GM18517 (cell line): ENCODE data around the gene BTG2.
"Not testable (repeated sequence)": the region's sequence is repeated elsewhere in the genome, so short reads cannot be mapped to it uniquely, and the experiment has no call there.

Experiments
- ATAC-seq: cut with Tn5 transposase; IDR thresholded peaks from one replicate; pipeline ENCODE4 v1.9.1; 2021; ENCODE audit warnings: mild to moderate bottlenecking, moderate library complexity; ENCODE audit not compliant: unreplicated experiment

BTG2 gene, protein sequence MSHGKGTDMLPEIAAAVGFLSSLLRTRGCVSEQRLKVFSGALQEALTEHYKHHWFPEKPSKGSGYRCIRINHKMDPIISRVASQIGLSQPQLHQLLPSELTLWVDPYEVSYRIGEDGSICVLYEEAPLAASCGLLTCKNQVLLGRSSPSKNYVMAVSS

GRCh38 chr1:203304919-203305808, at the start of gene BTG2:
Gene BTG2, plus strand, starts transcription at chr1:203305519. Its CDS starts 88 bp downstream, at chr1:203305607.
- ATAC-seq, result peak; percentile 57

DNA sequence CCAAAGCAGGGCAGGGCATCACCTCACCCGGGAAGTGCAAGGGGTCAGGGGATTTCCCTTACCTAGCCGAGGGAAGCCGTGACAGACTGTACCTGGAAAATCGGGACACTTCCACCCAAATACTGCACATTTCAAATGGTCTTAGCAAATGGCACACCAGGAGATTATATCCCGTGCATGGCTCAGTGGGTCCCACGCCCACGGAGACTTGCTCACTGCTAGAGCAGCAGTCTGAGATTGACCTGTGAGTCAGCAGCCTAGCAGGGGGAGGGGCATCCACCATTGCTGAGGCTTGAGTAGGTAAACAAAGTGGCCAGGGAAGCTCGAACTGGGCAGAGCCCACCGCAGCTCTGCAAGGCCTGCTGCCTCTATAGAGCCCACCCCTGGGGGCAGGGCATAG, 48.7 kb upstream of the BTG2 start:
- ATAC-seq, result not testable (repeated sequence)

DNA sequence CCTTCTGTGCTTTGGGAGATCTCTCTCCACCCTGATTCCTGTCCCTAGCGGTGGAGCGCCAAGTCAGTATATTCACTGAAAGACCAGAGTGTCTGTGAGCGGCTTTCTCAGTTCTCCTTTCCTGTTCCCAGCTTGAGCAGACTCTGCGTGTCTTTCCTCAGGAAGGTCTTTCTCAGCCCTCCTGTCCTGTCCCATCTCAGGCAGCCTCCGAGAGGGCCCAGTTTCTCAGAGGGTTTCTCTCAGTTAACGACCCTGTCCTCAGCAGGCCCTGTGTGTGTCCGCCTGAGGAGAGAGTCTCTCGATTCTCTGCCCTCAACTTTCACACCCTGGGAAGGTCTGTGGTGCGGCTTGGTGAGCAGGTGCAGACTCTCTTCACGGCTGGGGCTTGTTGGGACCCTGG, 41.8 kb upstream of the BTG2 start:
- ATAC-seq, result no peak

GRCh38 chr1:203264052-203264501, 41.2 kb upstream of the BTG2 start:
- ATAC-seq, result no peak

DNA sequence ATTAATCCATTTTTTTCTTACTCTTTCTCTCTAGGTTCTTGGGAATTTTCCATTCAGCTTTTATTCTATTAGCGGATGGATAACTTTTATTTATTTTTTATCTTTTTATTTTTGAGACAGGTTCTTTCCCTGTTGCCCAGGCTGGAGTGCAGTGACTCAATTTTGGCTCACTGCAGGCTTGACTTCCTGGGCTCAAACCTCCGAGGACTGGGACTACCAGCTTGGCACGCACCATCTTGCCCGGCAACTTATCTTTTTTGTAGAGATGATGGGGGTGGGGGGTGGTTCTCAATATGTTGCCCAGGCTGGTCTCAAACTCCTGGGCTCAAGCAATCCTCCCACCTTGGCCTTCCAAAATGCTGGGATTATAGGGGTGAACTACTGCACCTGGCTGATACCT, 39.8 kb upstream of the BTG2 start:
- ATAC-seq, result no peak

GRCh38 chr1:203266140-203266539, 39.2 kb upstream of the BTG2 start:
- ATAC-seq, result not testable (repeated sequence)

DNA sequence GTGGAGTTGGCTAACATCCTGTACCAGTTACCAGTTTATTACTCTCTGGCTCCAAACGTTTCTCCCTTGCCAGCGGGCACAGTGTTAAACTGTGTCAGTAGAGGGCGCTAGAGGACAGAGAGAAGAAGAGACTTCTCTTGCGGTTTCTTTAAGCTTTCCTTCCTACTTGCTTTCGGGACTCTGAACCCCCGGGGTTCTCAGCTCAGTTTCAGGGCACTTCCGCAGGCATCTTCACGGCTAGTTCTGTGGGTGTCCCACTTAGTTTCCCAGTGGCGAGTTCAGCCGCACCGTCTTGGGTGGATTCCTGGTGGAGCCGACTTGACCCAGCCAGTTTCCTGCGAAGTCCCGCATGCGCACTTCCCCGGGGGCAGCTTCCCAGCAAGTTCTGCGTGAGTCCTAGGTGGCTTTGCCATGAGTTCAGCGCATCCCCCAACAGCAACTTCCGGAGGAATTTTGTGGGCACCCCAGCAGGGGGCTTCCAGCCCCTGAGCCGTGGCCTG, 37.9 kb upstream of the BTG2 start:
- peak; percentile 50 for ATAC-seq

- no peak for ATAC-seq
Observed at GRCh38 chr1:203267912-203268311, 37.4 kb upstream of the BTG2 start.

DNA sequence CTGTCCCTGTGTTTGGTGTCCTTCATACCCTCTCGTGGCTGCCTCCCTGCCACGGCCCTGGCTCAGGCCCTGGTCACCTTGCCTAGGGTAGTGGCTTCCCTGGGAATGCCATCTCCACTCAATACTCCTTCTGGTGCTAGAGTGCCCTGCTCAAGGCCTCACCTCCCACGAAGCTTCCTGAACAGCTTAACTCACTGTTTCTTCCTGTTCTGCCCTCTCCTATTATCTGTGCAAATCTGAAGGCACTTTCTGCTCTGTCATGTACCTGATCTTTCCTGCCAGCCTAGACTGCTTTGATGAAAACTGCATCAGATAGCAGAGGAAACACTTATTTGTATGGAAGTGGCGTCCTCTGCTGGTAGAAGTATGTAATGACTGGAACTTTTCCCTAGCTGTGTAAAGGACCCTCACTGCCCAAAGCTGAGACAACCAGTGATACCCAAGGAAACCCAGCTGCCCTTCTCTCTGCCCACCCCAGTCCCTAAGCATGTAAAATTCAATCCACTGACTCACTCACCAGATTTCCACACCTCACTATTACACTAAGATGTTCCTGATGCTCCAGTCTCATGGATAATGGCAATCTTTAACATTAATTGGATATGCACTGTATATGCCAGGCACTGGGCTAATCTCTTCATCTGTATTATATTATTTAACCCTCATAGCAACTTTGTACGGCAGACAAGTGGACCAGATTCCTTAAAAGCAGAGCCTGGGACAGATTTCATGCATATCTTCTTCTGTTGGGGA, 36.2 kb upstream of the BTG2 start:
- no peak for ATAC-seq

DNA sequence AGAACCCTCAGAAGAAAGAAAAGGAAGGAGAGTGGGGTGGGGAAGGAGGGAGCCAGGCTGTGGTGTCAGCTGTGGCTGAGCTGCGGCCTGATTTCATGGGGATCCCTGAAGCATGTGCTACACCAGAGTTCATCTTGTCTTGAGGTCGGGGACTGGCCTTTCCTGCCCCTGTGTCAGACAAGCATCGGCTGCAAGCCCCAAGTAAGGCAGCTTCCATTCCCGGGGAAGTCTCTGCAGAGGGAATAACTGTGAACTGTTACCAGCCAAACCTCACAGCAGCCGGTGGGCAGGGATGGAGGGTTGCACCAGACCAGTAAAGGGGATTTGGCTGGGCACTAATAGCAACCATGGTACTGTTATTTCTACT, 35.7 kb upstream of the BTG2 start:
- ATAC-seq, result no peak

GRCh38 chr1:203270448-203270847, 34.9 kb upstream of the BTG2 start:
- ATAC-seq, result no peak

DNA sequence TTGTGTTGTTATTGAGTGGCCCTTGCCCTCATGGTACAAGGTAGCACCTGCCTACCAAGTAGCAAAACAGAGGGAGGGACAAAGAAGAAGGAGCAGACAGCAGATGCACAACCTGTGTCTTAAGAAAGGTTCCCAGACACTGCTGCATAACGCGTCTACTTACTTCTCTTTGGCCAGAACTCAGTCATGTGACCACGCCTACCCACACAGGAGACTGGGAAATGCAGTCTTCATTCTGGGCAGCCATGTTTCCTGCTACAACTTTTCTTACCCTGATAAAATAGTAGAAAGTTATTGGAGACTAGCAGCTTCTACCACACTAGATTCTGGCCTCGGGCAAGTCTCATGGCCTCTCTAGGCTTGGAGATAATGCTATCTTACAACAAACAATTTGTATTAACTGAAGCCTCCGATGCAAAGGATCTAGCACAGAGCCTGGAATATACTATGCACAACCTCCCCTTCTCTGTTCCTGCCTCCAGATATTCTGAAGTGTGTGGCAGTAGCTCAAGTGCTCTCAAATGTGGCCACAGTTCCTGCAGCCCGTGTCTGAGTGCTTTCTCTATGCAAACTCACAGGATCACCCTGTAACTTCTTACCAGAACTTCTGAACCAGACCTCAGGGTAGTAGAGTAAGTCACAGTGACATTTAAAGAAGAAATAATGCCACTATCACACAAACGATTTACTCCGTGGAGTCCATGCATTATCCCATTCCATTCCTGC, 34.1 kb upstream of the BTG2 start:
- ATAC-seq, result no peak

DNA sequence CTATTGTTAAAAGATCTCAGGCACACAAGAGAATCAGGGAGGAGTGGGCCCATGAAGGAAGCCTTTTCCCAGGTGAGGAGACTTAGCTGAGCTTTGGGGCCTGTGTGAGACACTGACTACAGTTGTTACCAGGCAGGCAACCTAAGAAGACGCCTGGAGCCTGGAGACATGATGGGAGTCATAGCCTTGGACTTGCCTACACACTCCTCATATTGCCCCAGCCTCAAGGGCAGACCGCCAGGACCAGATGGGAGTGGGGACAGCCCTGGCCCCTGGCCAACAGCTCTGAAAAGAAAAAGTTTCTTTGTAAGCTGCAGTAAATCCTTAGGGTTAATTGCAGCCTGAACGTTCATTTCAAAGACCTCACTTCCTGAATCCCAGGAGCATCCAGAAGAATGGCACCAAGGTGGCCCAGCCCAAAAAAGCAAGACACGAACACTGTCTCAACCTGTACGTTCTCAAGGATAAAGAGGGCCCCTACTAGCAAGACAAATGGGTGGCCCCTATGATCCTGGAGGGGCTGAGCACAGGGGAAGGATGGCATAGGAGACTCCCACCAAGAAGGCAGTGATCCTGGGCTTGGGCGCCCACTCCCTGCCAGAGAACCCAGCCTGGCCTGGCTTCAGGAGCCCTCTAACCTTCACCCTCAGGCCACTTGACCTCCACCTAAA, 33.2 kb upstream of the BTG2 start:
- no peak for ATAC-seq

DNA sequence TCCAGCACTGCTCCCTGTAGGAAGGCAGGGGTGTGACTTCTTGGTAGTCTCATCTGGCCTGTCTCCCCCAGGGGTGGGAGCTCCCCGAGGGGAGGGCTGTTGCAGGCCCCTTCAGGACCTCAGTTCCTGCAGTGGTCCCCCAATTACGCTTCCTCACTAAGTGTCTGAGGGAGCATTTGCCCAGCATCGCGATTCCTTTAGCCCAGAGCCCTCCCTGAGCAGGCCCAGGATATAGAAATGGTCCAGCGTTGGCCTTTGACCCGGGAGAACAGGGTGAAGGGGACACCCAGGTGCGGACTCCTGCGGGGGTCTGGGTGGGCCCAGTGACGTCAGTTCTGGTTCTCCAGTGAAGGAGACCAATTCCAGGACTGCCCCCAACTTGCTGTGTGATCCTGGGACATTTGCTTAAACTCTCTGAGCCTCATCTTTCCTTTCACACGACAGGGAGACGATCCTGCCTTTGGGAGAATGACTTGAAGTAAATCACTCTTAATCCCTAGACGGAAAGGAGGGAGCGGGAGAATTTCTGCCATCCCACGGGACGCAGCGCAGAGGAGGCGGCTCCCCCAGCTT, 32.6 kb upstream of the BTG2 start:
- no peak for ATAC-seq

DNA sequence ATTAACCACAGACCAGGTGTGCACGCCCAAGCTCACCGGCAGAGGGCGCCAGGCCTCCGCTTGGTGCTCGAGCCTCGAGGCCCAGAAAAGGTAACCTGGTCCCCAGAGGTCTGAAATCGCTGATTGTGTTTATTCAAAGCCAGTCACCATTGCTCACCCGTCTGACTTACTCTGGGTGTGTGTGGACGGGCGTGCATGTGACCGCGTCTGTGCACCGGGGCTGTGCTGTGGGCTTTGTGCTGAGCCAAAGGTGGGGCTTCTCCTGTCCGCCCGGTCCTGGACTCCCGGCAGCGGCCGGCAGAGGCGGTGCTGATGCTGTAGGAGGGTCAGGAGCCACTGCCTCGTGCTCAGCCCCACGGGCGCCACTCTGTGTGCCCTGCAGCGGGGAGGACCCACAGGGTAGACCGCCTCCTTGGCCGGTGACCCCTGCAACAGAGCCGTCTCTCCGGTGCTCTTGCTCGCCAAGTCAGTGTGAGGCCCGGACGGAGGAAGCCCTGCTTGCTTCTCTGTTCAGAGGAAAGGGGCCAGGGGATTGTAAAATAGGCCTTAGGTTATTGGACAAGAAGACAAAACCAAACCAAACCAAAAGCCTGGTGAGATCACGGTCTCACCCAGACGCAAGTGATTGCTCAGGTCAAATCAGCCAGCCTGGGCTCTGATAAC, 32.0 kb upstream of the BTG2 start:
- ATAC-seq, result peak; percentile 61

DNA sequence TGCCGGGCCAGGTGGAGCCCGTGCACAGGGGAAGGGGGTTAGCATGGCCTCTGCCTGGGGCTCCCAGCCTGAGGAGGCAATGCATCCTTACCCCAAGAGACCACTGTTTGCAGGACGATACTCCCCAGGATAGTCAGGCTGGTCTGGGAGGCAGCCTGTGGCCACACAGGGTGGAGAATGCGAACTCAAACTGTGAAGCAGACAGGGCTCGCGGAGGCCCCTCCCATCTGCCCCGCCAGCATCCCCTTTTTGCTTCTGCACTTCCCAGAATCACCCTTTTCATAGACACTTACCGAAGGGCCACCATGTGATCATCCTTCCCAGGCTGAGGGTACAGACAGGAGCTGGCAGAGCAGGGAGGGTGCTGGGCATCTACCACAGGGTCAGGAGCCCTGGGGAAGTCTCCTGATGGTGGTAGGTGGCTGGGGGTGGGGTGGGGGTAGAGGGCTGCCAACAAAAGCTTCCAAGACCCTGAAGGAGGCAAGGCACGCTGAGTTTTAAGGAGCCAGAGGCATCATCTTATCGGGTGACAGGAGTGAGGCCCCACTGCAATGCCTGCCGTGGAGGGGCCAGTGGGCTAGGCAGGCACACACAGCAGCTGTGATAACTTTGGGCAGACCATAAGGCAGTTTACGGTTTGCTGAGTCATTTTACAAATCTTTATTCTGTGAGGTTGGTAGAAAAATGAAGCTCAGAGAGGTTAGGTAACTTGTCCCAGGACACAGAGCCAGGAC, 31.3 kb upstream of the BTG2 start:
- no peak for ATAC-seq

GRCh38 chr1:203274603-203275381, 30.5 kb upstream of the BTG2 start:
- no peak for ATAC-seq

DNA sequence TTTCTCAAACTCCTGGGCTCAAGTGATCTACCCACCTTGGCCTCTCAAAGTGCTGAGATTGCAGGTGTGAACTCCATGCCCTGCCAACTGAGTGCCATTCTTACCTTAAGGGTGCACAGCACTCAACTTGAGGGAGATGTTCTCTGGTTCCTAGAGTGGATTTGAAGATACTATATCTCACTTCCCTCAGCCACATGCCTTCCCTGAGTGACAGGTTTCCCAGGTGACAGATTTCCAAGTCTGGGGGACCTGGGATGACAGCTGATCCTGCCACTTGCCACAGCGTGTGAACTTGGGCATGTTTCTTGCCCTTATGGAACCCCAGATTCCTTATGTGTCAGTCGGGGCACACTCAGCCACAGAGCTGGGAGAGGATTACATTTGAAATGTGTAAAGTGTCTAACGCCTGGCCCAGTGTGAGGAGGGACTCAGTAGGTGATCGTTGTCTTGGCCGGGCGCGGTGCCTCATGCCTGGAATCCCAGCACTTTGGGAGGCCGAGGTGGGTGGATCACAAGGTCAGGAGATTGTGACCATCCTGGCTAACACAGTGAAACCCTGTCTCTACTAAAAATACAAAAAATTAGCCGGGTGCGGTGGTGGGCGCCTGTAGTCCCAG, 29.6 kb upstream of the BTG2 start:
- no peak for ATAC-seq
